HG03460 (cell line): ENCODE results near the gene TGFA.
A peak's percentile ranks its signal among the peaks of the same experiment; 100 is the strongest.

ENCODE experiments used
- ATAC-seq: cut with Tn5 transposase; IDR thresholded peaks from one replicate; pipeline ENCODE4 v1.9.1; 2021; ENCODE audit not compliant: unreplicated experiment

Gene TGFA

DNA sequence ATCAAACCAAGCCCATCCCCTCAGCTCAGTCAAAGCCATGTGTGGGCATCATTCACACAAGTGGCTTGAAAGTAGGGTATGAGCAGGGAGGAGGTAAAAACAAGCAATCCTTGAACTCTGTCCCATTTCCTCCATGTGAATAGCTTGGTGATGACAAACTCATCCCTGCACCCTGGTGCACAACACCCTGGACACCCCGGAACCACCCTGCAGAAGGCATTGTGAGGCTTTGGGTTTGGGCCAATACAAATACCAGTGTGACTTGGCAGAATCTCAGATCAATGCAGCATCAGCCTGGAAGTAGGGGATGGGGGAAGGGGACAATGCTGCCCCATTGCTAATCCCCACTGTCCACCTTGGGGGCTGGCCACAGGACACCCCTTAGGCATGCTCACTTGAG lies 28.6 kb downstream of the TGFA start:
- no peak for ATAC-seq

GRCh38 chr2:70523996-70524965 lies 29.3 kb downstream of the TGFA start:
- ATAC-seq: no peak

DNA sequence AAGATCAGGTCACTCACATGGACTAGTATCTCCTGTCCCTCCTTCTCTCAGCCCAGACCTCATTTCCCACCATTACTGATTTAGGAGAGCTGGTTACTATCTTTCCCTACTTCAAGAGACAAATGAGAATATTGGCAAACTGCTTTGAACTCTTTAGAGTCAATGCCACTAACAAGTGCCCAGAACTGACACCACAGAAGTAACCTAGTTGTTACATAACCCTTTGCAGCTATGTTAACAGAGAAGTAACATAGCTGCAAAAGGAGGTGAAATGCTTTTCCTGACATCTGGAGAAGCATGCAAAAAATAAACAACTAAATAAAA lies 30.0 kb downstream of the TGFA start:
- ATAC-seq: no peak

GRCh38 chr2:70522627-70523026 lies 31.0 kb downstream of the TGFA start:
- no peak for ATAC-seq

DNA sequence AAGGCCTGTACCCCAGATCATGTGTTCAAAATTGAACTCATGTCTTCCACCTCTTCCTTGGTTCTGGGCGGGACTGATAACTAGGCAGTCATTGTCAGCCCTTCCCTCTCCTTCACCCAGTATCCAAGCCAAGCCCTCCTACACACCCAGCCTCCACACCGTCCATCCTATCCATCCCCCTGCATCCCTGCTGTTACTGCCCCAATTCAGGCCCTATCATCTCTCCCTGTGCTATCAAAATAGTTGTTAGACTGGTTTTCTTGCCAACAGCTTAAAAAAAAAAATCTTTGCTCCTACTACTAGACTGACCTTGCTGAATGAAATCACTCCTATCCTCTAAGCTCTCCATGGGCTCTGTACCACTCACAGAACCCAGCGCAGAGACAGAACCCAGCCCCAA lies 32.8 kb downstream of the TGFA start:
- ATAC-seq: no peak

GRCh38 chr2:70519453-70519852 lies 34.2 kb downstream of the TGFA start:
- no peak for ATAC-seq

GRCh38 chr2:70518557-70518956 lies 35.1 kb downstream of the TGFA start:
- ATAC-seq: no peak

DNA sequence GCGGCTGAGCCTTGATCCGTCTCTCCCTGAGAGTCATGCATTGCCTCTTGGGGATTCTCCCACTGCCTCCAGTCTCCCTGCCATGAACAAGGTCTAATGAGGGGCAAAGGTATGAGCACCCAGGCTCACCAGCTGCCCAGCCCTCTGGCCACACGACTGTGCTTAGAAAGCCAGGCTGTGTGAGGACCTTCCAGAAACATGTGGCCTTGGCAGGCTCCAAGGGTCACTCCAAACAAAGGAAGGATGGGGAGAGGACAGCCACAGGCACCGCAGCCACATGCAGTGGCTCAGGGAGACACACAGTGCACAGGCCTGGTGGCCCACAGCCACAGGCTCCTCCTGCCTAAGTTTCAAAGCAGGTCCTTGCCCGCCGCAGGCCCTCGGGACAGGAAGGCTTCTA lies 35.8 kb downstream of the TGFA start:
- no peak for ATAC-seq

DNA sequence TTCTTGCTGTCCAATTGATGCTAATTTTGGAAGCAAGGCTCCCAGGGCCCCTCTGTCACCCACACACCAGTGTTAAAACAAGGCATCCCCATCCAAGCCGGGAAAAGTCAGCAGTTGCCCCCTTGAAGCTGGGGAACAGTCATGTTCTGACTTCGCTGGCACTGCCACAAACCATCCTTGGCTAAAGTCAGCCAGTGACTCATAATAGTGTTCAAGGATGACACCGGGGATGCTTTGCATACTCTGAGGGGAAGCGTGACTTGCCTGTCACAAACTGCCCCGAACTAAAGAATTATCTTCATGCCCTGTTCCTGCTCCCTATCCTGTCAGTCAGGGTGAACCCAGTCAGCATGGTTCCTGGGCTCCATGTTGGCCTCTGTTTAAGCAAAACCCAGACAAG lies 37.0 kb downstream of the TGFA start:
- peak; percentile 97 for ATAC-seq

- no peak for ATAC-seq
These were observed 37.7 kb downstream of the TGFA start for GRCh38 chr2:70515938-70516337.

DNA sequence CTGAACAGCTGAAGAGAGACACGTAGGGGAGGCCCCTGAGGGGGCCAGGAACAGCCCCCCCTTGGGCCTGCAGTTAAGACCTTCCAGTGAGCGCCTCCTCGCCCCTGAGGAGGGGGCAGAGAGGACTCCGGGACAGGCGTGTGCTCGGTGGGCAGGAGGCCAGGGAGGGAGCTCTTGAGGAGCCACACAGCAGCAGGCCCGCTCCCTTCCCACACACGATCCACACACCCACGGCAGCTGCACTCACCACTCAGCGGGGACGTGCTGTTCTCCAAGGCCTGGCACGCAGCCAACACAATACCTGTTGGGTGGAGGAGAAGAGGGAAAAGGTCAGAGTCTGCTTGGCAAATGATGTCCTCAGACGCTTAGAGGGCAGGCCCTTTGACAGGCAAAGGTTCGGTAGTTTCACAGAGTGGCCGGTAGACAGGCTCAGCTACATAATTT lies 39.0 kb downstream of the TGFA start:
- no peak for ATAC-seq

DNA sequence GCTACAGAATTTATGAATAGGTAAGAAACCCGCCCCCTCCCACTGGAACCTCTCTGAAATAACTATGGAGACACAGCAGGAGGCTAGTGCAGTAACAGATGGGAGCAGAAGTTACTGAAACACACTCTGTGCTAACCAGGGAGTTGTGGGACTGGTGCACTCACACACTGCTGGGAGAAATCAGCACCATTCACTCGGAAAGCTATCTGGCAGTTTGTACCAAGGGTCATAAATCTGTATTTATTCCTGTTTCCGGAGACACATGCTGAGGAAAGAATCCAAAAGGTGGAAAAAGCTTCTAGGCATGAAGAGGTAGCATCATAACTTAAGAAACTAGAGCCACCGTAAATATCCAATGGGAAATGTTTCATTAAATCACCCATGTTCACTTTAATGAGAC lies 39.9 kb downstream of the TGFA start:
- no peak for ATAC-seq

DNA sequence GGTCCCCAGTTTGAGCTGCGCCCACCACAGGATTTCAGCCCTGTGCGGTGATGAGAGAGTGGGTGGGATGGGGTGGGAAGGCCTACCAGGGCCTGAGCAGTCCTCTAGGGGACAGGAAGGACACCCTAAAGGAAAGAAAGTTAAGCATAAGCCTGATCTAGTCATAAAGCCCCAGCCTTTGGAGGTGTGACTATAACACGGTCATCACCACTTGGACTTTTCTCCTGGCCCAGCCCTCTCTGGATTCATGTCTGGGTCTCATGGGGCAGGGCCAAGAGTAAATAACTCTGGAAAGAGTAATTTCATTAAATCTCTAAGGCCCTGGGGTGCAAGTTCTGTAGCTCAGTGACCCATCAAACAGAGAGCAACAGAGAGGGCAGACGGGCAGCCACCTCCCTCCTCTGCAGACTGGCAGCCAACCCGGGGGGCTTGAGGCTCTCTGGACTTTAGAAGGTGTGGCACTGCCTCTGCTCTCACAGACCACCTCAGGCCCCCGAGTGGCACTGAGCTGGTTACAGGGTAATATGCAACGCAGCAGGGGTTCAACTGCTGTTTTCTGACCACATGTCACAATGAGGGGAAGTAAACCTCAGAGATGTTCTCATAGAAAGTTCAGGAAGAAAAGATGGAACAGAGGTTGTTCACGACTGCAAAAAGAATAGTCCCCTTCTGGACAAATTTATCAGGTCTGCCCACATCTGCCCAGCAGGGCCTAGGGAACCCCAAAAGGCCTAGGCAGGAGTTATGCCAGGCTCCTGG lies 41.5 kb downstream of the TGFA start:
- no peak for ATAC-seq

GRCh38 chr2:70510313-70510712 lies 43.3 kb downstream of the TGFA start:
- no peak for ATAC-seq

- no peak for ATAC-seq
These were observed 44.1 kb downstream of the TGFA start for GRCh38 chr2:70509565-70509964.

- ATAC-seq: no peak
These were observed 44.7 kb downstream of the TGFA start for GRCh38 chr2:70508711-70509462.

DNA sequence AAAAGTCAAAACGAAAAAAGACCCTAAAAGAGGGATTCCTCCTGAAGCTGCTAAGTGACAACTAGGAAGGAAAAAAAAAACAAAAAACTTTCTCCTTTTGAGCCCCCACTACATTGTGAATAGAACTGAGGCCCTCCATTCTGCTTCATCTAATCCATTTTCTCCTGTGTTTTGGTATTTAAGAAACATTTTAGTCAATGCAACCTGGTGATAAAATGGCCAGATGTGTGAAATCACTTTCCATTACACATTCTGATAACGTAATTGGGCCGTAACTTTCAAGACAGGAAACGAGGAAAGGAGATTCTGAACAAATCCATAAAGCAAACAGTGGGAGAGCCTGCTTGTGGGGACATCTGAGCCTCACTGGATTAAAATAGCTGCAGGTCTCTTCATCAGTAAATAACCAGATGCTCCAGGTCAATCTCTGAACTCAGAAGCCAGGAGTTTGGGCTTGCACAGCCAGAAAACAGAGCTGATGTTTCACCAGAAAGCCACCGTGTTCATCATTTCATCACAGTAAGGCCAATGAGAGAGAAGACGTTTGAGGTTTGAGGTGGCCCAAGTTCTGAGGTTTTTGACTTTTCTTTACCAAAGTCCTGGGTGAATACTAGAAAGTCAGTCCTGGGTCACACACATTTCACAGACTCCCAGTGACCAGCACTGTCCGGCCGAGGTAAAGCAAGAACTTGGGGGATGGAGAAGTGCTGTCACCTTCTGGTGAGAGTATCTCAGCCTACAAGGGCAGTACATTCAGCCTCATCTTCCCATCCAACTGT lies 47.8 kb downstream of the TGFA start:
- ATAC-seq: no peak

DNA sequence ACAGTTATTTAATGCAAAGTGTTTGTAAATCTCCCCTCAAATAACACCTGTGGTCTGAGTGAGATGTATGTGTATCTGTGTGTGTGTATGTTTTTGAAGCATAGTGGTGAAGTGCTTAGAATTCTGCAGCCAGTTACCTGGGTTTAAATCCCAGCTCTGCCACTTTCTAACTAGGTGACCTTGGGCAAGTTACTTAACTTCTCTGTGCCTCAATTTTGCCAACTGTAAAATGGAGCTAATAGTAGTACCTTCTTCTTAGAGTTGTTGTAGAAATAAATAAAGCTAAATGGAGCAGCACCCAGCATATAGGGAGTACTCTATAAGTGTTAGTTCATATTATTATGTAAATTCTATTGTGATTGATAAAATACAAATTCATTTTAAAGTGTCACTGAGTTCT lies 48.9 kb downstream of the TGFA start:
- ATAC-seq: no peak

GRCh38 chr2:70503896-70504295 lies 49.7 kb downstream of the TGFA start:
- ATAC-seq: no peak

DNA sequence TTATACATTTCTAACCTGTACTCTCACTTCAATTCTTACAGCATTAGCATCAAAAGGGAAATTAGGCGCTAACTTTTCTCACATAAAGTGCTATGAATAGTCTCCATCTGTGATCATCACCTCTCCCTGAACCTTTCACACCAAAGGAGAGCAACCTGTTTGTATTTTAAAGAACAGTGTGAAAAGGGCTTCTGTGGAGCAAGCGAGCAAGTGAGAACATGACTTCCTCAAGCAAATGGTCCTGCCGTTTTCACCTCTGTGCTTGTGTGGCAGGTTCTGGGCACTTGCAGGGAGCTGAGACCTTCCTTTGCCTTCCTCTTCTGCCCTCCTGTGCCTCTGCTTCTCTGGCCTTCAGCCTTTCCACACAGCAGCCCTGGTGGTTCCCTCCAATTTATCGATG lies 51.9 kb downstream of the TGFA start:
- no peak for ATAC-seq

GRCh38 chr2:70501215-70501614 lies 52.4 kb downstream of the TGFA start:
- ATAC-seq: no peak
